ENCODE data around the gene MVD. TPM values are rescaled to one million over a fixed set of nuclear protein-coding genes. Genes with fewer than 3 reads are reported as not detected.

Gene MVD
- total and polyA plus RNA-seq, 2 of the 4 experiments (the other 2 are of a cell fraction) = 18.3 to 28.4 TPM

GRCh38 chr16:88661468-88661867 lies 1.4 kb downstream of the MVD start:
- no peak overlapping the region for H3K56ac ChIP-seq (ENCODE audit: extremely low read depth, insufficient read depth, low read length)
- H3K9ac ChIP-seq (ENCODE audit: low read depth, low read length) = no peak overlapping the region
- no peak overlapping the region for H2BK120ac ChIP-seq (ENCODE audit: low read depth, low read length)
- no peak overlapping the region for H2BK20ac ChIP-seq (ENCODE audit: low read depth, low read length)
- no peak overlapping the region for H4K8ac ChIP-seq (ENCODE audit: low read depth in 2 of 2, low read length in 2 of 2)
- BruUV-seq (replicated peaks) = no TSS peak
- no peak overlapping the region for H3K4me2 ChIP-seq (ENCODE audit: low read depth, low read length)
- TF ChIP-seq SMC3 (IDR thresholded peaks at IDR 0.05; ENCODE audit: low read depth, low read length) = no peak
- no peak for TF ChIP-seq NFE2L2 (IDR thresholded peaks at IDR 0.05; ENCODE audit: low read depth, low read length)
- no peak for TF ChIP-seq MXI1 (IDR thresholded peaks at IDR 0.05; ENCODE audit: borderline replicate concordance, low read depth, low read length)
- no peak for TF ChIP-seq FOS (IDR thresholded peaks at IDR 0.05; ENCODE audit: low read depth, low read length)
- no peak for TF ChIP-seq USF2 (IDR thresholded peaks at IDR 0.05; ENCODE audit: low read depth, low read length)
- no peak for TF ChIP-seq BHLHE40 (IDR thresholded peaks at IDR 0.05; ENCODE audit: low read depth, low read length)
- no peak for TF ChIP-seq MAFK (IDR thresholded peaks at IDR 0.05; ENCODE audit: low read depth, low read length)
- no peak for TF ChIP-seq CHD1 (IDR thresholded peaks at IDR 0.05; ENCODE audit: low read depth, low read length)
- H2BK5ac ChIP-seq (ENCODE audit: low read depth, low read length, poor library complexity, severe bottlenecking) = no peak overlapping the region
- H2BK15ac ChIP-seq (ENCODE audit: low read depth, low read length) = no peak overlapping the region
- no peak overlapping the region for H4K5ac ChIP-seq (ENCODE audit: low read depth, low read length)
- CTCF ChIA-PET = no interaction called here
- no peak overlapping the region for H3K18ac ChIP-seq (ENCODE audit: low read depth, low read length)
- no peaks in the 10 kb centered on the region for H3K27me3 ChIP-seq (ENCODE audit: control insufficient read depth, insufficient read depth, low read length)
- no peaks in the 10 kb centered on the region for H3K9me1 ChIP-seq (ENCODE audit: insufficient read depth, low read length)
- no peak overlapping the region for H3K27ac ChIP-seq (ENCODE audit: insufficient read depth, low read length)
- dilution Hi-C loops (cut with HindIII; ENCODE audit: low sequenced_read_pairs, unreplicated experiment) (no loop called here), intact Hi-C loops (cut with micrococcal nuclease) (no loop called here), in situ Hi-C loops (cut with MboI; ENCODE audit: low sequenced_read_pairs) (no loop called here)
- no peak overlapping the region for H3K4me3 ChIP-seq (ENCODE audit: insufficient read depth, low read depth, low read length)
- no peaks in the 10 kb centered on the region for H3K9me3 ChIP-seq (ENCODE audit: control insufficient read depth, insufficient read depth, low read length)
- H3K4me1 ChIP-seq (ENCODE audit: control insufficient read depth, insufficient read depth, low read length) = no peaks in the 10 kb centered on the region
- 100% methylated on average over 1 of the region's 10 CpGs; no CpG with 5 or more reads in 1 of the 2 experiments for WGBS, 2 experiments (ENCODE audit: extremely low coverage in 2 of 2, insufficient read length in 1 of 2)
- H4K20me1 ChIP-seq (ENCODE audit: insufficient read depth, low read length) = 0 out of 2 replicates have a peak, but pooled peaks cover 5% of the 10 kb centered on the region
- H4K91ac ChIP-seq (ENCODE audit: insufficient read depth, low read depth, low read length) = no peak overlapping the region
- H3K79me1 ChIP-seq (ENCODE audit: low read depth in 1 of 2, low read length in 2 of 2) = peaks cover 16 to 41% of the 10 kb centered on the region in 2 experiments
- DNase-seq (no peak), ATAC-seq (ENCODE audit: low read depth) (no peak)
- H2AK5ac ChIP-seq (ENCODE audit: low read depth, low read length) = no peak overlapping the region
- POLR2A ChIA-PET (ENCODE audit: unreplicated experiment) = no interaction called here
- no peaks in the 10 kb centered on the region; the same call in 1 of the 2 replicates for H3K36me3 ChIP-seq (ENCODE audit: control insufficient read depth, insufficient read depth, low read length)
- H3K4ac ChIP-seq (ENCODE audit: low read depth, low read length) = no peak overlapping the region
- no peak overlapping the region for H3K14ac ChIP-seq (replicated peaks; ENCODE audit: low read depth, low read length)
- H2AK9ac ChIP-seq (replicated peaks; ENCODE audit: low read depth, low read length, poor library complexity) = no peak overlapping the region
- no peak overlapping the region; the same call in 1 of the 2 replicates for H3K23ac ChIP-seq (ENCODE audit: low read depth, low read length)
- H2AFZ ChIP-seq (replicated peaks; ENCODE audit: low read length, poor library complexity) = no peak overlapping the region
